K562 (cell line): ENCODE results near the gene MIDN. TPM values are rescaled to one million over a fixed set of nuclear protein-coding genes. Genes with fewer than 3 reads are reported as not detected.
A peak's percentile ranks its signal among the peaks of the same experiment; 100 is the strongest.

ENCODE experiments used
- CHD2 ChIP-seq: IDR thresholded peaks from 2 replicates; pipeline ENCODE4 v1.6.1; 2011; ENCODE audit warnings: low read depth, low read length
- HDAC8 ChIP-seq: fragments of 450-650 bp; IDR thresholded peaks from 2 replicates; pipeline ENCODE4 v1.6.1; 2016; ENCODE audit warnings: mild to moderate bottlenecking, missing genetic modification characterization, moderate library complexity, missing compliant biosample characterization
- HSF4 ChIP-seq: fragments of 250-450 bp; sonication (Bioruptor Pico); IDR thresholded peaks from 2 replicates; pipeline ENCODE4 v2.1.2; 2022; ENCODE audit warnings: mild to moderate bottlenecking, moderate library complexity, borderline replicate concordance
- SIN3A ChIP-seq, 2 experiments: fragments of 150-350 bp in 1 of 2; IDR thresholded peaks; 2 replicates each; pipeline ENCODE4 v1.6.1; 2011 to 2016; ENCODE audit warnings: borderline replicate concordance in 2 of 2, low read depth in 2 of 2, low read length in 2 of 2, mild to moderate bottlenecking in 2 of 2, moderate library complexity in 2 of 2; ENCODE audit not compliant: control insufficient read depth in 1 of 2
- SMAD4 ChIP-seq: fragments of 250-450 bp; sonication (Bioruptor Pico); conservative IDR thresholded peaks from 2 replicates; pipeline ENCODE4 v1.8.0; 2021; ENCODE audit warnings: inconsistent platforms, mild to moderate bottlenecking, moderate library complexity
- YY1 ChIP-seq, 3 experiments: IDR thresholded peaks; 2 replicates each; pipeline ENCODE4 v1.6.1; 2011; ENCODE audit warnings: low read length in 2 of 3, mild to moderate bottlenecking in 2 of 3, moderate library complexity in 2 of 3, borderline replicate concordance in 1 of 3, control low read depth in 1 of 3, low read depth in 1 of 3; ENCODE audit not compliant: insufficient read depth in 3 of 3, insufficient replicate concordance in 2 of 3, control insufficient read depth in 1 of 3, insufficient read length in 1 of 3; ENCODE audit errors: extremely low read depth in 1 of 3
- ZBTB7A ChIP-seq: IDR thresholded peaks from 2 replicates; pipeline ENCODE4 v1.6.1; 2011; ENCODE audit warnings: low read depth, mild to moderate bottlenecking, low read length, moderate library complexity, borderline replicate concordance; ENCODE audit not compliant: control insufficient read depth
- ZNF436 ChIP-seq: fragments of 250-450, 450-650 bp; sonication (Bioruptor Pico); formaldehyde crosslinking; IDR thresholded peaks from 2 replicates; pipeline ENCODE4 v1.7.0; 2020; ENCODE audit warnings: mild to moderate bottlenecking
- polyA plus RNA-seq, 8 experiments: library from polyadenylated mRNA; depleted of rRNA in 4 of 8; stranded (reverse) in 5 of 8; unstranded in 3 of 8; fragments of >200 nt; fragmentation: Nextera tagmentation in 2 of 8; fragmentation: Illumina TruSeq in 1 of 8; extraction: Ambion mirVana in 2 of 8; extraction: Trizol in 1 of 8; gene quantifications; 2 replicates each; pipeline versions ENCODE4 v1.2.1 to v1.2.3, GENCODE V29; 2011 to 2014; ENCODE audit warnings: inconsistent platforms in 1 of 8, missing spikeins in 1 of 8
- total RNA-seq, 7 experiments: library from RNA; depleted of rRNA in 6 of 7; stranded (reverse); fragments of >200 nt in 6 of 7; fragmentation: Illumina TruSeq in 2 of 7; extraction: Trizol in 2 of 7; gene quantifications; 2 replicates each; pipeline versions ENCODE4 v1.2.1 to v1.2.3, GENCODE V29; 2011 to 2021; ENCODE audit warnings: low replicate concordance in 1 of 7
- TF ChIP-seq, protein P1 (sequence below), 2 experiments: fragments of 450-650 bp; IDR thresholded peaks; 2 replicates each; pipeline ENCODE4 v1.6.1; 2018; ENCODE audit warnings: mild to moderate bottlenecking in 2 of 2, low read depth in 1 of 2; ENCODE audit not compliant: partially characterized antibody in 2 of 2
- TF ChIP-seq, protein P2 (sequence below), 3 experiments: IDR thresholded peaks in 2 of 3; conservative IDR thresholded peaks in 1 of 3; 2 replicates each; pipeline ENCODE4 v1.5.1; 2011 to 2012; ENCODE audit warnings: low read length in 3 of 3, mild to moderate bottlenecking in 3 of 3, control low read depth in 2 of 3, improper control_type of control experiment in 1 of 3, inconsistent platforms in 1 of 3, low read depth in 1 of 3, mixed read lengths in 1 of 3, moderate library complexity in 1 of 3; ENCODE audit not compliant: insufficient read depth in 2 of 3
- TF ChIP-seq, protein P3 (sequence below): fragments of 450-650 bp; IDR thresholded peaks from 2 replicates; pipeline ENCODE4 v1.6.1; 2017; ENCODE audit warnings: antibody characterized with exemption, mild to moderate bottlenecking
- TF ChIP-seq, protein P4 (sequence below): fragments of 200-800 bp; sonication (Bioruptor generic); IDR thresholded peaks from 2 replicates; pipeline ENCODE4 v1.6.1; 2017; ENCODE audit warnings: missing genetic modification characterization, missing compliant biosample characterization

MIDN gene
- total and polyA plus RNA-seq, 9 of the 15 experiments (the other 6 are each of a cell fraction or from before 2014, with no cell fraction given): 0.17 to 120 (median 10.1) TPM

DNA sequence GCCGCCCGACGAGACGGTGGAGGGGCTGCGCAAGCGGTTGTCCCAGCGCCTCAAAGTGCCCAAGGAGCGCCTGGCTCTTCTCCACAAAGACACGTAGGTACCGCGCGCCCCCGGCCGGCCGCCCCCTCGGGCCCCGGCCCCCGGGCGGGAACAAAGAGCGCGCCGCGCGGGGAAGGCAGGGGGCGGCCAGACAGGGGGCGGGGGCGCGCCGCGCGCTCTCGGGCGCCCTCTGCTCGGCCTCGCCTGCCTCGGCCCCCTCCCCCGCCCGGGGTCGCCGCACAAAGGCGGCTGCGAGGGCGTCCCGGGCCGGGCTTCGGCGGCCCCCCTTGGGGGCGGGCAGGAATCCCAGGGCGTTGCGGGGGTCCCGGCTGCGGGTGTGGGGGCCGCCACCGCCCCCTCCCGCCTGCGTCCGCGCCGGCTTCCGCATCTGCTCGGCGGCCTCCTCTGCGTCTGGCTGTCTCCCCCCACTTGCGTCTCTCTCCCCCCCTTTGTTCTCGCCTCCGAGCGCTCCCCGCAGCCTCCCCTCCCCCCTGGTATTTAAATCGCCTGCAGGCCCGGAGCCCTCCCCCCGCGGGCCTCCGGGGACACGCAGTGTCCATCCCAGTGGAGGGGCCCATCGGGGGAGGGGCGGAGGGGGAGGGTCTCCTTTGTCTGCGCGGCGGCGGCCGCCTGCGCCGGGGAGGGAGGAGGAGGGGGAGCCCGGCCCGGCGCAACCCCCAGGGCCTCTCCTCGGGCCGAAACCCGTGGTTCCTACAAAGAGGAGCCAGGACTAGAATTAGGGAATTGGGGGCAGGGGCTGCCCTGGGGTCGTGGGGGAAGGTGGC is 2.3 kb downstream of the MIDN start (continued):
- peak; percentile 43 for TF ChIP-seq CHD2
- peak; percentile 21 to 56; a peak in 1 of 4 replicates for TF ChIP-seq SIN3A (IDR thresholded peaks at IDR 0.05; ENCODE audit: borderline replicate concordance in 2 of 2, control insufficient read depth in 1 of 2, low read depth in 2 of 2, low read length in 2 of 2)
- peak in 1 of 3 experiments; percentile 4 for TF ChIP-seq YY1 (IDR thresholded peaks at IDR 0.05; ENCODE audit: borderline replicate concordance in 1 of 3, control insufficient read depth in 1 of 3, extremely low read depth in 1 of 3, insufficient read depth in 3 of 3, insufficient read length in 1 of 3, insufficient replicate concordance in 2 of 3, low read depth in 1 of 3, low read length in 2 of 3)
- no peak for TF ChIP-seq HSF4 (CRISPR knock-in tag)
- no peak for TF ChIP-seq ZNF436 (CRISPR knock-in tag)
- TF ChIP-seq, protein P1, sequence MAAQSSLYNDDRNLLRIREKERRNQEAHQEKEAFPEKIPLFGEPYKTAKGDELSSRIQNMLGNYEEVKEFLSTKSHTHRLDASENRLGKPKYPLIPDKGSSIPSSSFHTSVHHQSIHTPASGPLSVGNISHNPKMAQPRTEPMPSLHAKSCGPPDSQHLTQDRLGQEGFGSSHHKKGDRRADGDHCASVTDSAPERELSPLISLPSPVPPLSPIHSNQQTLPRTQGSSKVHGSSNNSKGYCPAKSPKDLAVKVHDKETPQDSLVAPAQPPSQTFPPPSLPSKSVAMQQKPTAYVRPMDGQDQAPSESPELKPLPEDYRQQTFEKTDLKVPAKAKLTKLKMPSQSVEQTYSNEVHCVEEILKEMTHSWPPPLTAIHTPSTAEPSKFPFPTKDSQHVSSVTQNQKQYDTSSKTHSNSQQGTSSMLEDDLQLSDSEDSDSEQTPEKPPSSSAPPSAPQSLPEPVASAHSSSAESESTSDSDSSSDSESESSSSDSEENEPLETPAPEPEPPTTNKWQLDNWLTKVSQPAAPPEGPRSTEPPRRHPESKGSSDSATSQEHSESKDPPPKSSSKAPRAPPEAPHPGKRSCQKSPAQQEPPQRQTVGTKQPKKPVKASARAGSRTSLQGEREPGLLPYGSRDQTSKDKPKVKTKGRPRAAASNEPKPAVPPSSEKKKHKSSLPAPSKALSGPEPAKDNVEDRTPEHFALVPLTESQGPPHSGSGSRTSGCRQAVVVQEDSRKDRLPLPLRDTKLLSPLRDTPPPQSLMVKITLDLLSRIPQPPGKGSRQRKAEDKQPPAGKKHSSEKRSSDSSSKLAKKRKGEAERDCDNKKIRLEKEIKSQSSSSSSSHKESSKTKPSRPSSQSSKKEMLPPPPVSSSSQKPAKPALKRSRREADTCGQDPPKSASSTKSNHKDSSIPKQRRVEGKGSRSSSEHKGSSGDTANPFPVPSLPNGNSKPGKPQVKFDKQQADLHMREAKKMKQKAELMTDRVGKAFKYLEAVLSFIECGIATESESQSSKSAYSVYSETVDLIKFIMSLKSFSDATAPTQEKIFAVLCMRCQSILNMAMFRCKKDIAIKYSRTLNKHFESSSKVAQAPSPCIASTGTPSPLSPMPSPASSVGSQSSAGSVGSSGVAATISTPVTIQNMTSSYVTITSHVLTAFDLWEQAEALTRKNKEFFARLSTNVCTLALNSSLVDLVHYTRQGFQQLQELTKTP (IDR thresholded peaks at IDR 0.05; ENCODE audit: low read depth in 1 of 2, partially characterized antibody in 2 of 2): no peak
- TF ChIP-seq, protein P2, sequence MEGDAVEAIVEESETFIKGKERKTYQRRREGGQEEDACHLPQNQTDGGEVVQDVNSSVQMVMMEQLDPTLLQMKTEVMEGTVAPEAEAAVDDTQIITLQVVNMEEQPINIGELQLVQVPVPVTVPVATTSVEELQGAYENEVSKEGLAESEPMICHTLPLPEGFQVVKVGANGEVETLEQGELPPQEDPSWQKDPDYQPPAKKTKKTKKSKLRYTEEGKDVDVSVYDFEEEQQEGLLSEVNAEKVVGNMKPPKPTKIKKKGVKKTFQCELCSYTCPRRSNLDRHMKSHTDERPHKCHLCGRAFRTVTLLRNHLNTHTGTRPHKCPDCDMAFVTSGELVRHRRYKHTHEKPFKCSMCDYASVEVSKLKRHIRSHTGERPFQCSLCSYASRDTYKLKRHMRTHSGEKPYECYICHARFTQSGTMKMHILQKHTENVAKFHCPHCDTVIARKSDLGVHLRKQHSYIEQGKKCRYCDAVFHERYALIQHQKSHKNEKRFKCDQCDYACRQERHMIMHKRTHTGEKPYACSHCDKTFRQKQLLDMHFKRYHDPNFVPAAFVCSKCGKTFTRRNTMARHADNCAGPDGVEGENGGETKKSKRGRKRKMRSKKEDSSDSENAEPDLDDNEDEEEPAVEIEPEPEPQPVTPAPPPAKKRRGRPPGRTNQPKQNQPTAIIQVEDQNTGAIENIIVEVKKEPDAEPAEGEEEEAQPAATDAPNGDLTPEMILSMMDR (IDR thresholded peaks at IDR 0.05 in 2 of 3, conservative IDR thresholded peaks at IDR 0.05 in 1 of 3; ENCODE audit: insufficient read depth in 2 of 3, low read depth in 1 of 3, low read length in 3 of 3): peak in 1 of 3 experiments; percentile 13; a peak in 1 of 6 replicates
- peak; percentile 82 for TF ChIP-seq SMAD4 (CRISPR knock-in tag)
- TF ChIP-seq, protein P3, sequence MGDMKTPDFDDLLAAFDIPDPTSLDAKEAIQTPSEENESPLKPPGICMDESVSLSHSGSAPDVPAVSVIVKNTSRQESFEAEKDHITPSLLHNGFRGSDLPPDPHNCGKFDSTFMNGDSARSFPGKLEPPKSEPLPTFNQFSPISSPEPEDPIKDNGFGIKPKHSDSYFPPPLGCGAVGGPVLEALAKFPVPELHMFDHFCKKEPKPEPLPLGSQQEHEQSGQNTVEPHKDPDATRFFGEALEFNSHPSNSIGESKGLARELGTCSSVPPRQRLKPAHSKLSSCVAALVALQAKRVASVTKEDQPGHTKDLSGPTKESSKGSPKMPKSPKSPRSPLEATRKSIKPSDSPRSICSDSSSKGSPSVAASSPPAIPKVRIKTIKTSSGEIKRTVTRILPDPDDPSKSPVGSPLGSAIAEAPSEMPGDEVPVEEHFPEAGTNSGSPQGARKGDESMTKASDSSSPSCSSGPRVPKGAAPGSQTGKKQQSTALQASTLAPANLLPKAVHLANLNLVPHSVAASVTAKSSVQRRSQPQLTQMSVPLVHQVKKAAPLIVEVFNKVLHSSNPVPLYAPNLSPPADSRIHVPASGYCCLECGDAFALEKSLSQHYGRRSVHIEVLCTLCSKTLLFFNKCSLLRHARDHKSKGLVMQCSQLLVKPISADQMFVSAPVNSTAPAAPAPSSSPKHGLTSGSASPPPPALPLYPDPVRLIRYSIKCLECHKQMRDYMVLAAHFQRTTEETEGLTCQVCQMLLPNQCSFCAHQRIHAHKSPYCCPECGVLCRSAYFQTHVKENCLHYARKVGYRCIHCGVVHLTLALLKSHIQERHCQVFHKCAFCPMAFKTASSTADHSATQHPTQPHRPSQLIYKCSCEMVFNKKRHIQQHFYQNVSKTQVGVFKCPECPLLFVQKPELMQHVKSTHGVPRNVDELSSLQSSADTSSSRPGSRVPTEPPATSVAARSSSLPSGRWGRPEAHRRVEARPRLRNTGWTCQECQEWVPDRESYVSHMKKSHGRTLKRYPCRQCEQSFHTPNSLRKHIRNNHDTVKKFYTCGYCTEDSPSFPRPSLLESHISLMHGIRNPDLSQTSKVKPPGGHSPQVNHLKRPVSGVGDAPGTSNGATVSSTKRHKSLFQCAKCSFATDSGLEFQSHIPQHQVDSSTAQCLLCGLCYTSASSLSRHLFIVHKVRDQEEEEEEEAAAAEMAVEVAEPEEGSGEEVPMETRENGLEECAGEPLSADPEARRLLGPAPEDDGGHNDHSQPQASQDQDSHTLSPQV: peak; percentile 24; the same call in 1 of the 2 replicates
- TF ChIP-seq, protein P4, sequence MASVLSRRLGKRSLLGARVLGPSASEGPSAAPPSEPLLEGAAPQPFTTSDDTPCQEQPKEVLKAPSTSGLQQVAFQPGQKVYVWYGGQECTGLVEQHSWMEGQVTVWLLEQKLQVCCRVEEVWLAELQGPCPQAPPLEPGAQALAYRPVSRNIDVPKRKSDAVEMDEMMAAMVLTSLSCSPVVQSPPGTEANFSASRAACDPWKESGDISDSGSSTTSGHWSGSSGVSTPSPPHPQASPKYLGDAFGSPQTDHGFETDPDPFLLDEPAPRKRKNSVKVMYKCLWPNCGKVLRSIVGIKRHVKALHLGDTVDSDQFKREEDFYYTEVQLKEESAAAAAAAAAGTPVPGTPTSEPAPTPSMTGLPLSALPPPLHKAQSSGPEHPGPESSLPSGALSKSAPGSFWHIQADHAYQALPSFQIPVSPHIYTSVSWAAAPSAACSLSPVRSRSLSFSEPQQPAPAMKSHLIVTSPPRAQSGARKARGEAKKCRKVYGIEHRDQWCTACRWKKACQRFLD: 0 out of 2 replicates have a peak, but pooled peaks have one; percentile 0
- no peak for TF ChIP-seq HDAC8 (tag)
- TF ChIP-seq ZBTB7A: peak; percentile 90
